Ovary (tissue), 9 donors: ENCODE data around the gene REP15. TPM values are rescaled to one million over a fixed set of nuclear protein-coding genes. Genes with fewer than 3 reads are reported as not detected.
"Not testable (repeated sequence)": the region's sequence is repeated elsewhere in the genome, so short reads cannot be mapped to it uniquely, and the experiment has no call there.

Source experiments
- DNase-seq, 5 donors: peaks; one replicate each; pipeline ENCODE4 v3.0.0-alpha.2; 2019 to 2020
- H3K27ac ChIP-seq, 2 donors: fragments of 200-600 bp; one replicate each; pipeline versions ENCODE4 v1.5.1 to v1.8.0; 2019 to 2022
- H3K27me3 ChIP-seq: fragments of 200-600 bp; one replicate; pipeline ENCODE4 v1.8.0; 2022
- H3K36me3 ChIP-seq: fragments of 200-600 bp; sonication (generic); one replicate; pipeline ENCODE4 v1.5.1; 2019
- H3K4me1 ChIP-seq: one replicate; pipeline ENCODE4 v1.8.1; 2013; ENCODE audit warnings: mild to moderate bottlenecking, moderate library complexity; ENCODE audit not compliant: insufficient read depth
- H3K4me3 ChIP-seq: fragments of 200-600 bp; sonication (generic); one replicate; pipeline ENCODE4 v1.5.1; 2017
- H3K9me3 ChIP-seq, 2 donors: fragments of 200-600 bp in 1 of 2; sonication (generic) in 1 of 2; one replicate each; pipeline versions ENCODE4 v1.5.1 to v1.8.1; 2013 to 2019; ENCODE audit warnings: mild to moderate bottlenecking in 1 of 2, moderate library complexity in 1 of 2
- CTCF ChIP-seq, 3 donors: fragments of 450-650 bp in 2 of 3; fragments of 200-600 bp in 1 of 3; IDR thresholded peaks; one replicate each; pipeline versions ENCODE4 v1.5.1 to v1.8.0; 2016 to 2022; ENCODE audit warnings: antibody characterized with exemption in 3 of 3, mild to moderate bottlenecking in 1 of 3
- EP300 ChIP-seq: sonication (generic); formaldehyde crosslinking; IDR thresholded peaks from one replicate; pipeline ENCODE4 v1.6.1; 2017; ENCODE audit warnings: antibody characterized with exemption
- POLR2A ChIP-seq: fragments of 450-650 bp; IDR thresholded peaks from one replicate; pipeline ENCODE4 v1.6.1; 2017; ENCODE audit warnings: antibody characterized with exemption, mild to moderate bottlenecking, moderate library complexity
- WGBS, 3 donors: extraction: QIAGEN DNeasy Blood & Tissue Kit in 1 of 3; methylation state at CpG; one replicate each; pipeline versions ENCODE4 v1.1.5 to v1.1.7; 2013 to 2017; 5-methylcytosine and 5-hydroxymethylcytosine counted together
- intact Hi-C, 4 donors: fragments of 100-400 bp; cut with DNase I; formaldehyde crosslinking; loops; one replicate each; pipeline versions ENCODE4 v1.11.0 to v1.15.1; 2022 to 2023
- polyA plus RNA-seq, 2 donors: library from polyadenylated mRNA; stranded (reverse); fragments of 200-250 nt in 1 of 2; fragments of 350-450 nt in 1 of 2; fragmentation: Illumina TruSeq in 1 of 2; extraction: RNeasy Lipid Tissue Mini Kit (QIAGEN cat#74804) in 1 of 2; gene quantifications; one replicate each; pipeline ENCODE4 v1.2.3, GENCODE V29; 2013 to 2014
- total RNA-seq, 7 donors: library from RNA; depleted of rRNA in 2 of 7; stranded (reverse); fragments of >200 nt in 2 of 7; fragmentation: NEBNext Ultra II Directional in 3 of 7; extraction: Animal tissue kit (Norgen Biotek cat#: 25700) in 3 of 7; gene quantifications; one replicate each; pipeline versions ENCODE4 v1.1.0 to v1.2.4, GENCODE V29; 2016 to 2023
- donor health status: DM: no; HTN: no; CAD: no; lungs with moderate emphysema.
- donor health status: DM: no; HTN: no; CAD: no.
- donor health status: Bipolar disorder and iron deficiency.
- donor health status: DM: yes; HTN: yes; CAD: no.
- donor health status: DM: no; HTN: no; CAD: no.
- donor health status: DM: yes; HTN: yes; CAD: no.

REP15 gene
- total and polyA plus RNA-seq, 9 donors = 0.57 to 3.5 (median 2.2) TPM

DNA sequence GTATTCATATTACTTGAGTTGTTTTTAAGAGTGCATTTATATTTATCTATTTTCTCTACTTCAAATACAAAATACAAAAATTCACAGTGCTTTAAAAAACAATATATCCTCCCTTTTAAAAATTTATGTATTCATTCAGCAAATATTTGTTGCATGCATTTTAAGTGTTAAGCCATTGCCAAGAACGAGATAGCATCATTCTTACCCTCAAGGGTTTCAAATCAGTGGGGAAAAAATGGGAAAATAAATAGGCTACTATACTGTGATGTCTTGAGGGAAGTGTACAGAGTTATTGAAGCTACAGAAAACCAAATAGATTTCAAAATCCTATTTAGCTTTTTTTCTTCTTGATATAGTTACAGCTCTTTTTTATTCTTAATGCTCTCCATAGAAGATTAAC, 37.5 kb downstream of the REP15 start:
- WGBS, 3 donors = 82 to 92% (median 91%) methylated on average over 1 of the region's 1 CpG
- intact Hi-C loops = loop anchor here in 1 of 4 donors (5.0 kb wide), 1 partner anchor 209 kb away; no protein-coding TSS in a partner anchor
- TF ChIP-seq EP300 = no peak

GRCh38 chr12:27734321-27734720, 38.1 kb downstream of the REP15 start:
- 87 to 88% (median 88%) methylated on average over 9 of the region's 9 CpGs for WGBS, 3 donors
- not testable (repeated sequence) for DNase-seq, H3K27me3 ChIP-seq, H3K9me3 ChIP-seq, H3K4me1 ChIP-seq, H3K27ac ChIP-seq, H3K4me3 ChIP-seq, H3K36me3 ChIP-seq
- intact Hi-C loops = loop anchor here in 1 of 4 donors (5.0 kb wide), 1 partner anchor 208 kb away; no protein-coding TSS in a partner anchor

More for the DNA sequence above, 37.5 kb downstream of the REP15 start:
- no peaks in the 10 kb centered on the region for H3K9me3 ChIP-seq
- no peak overlapping the region for H3K27ac ChIP-seq
- DNase-seq = no peak
- H3K36me3 ChIP-seq = no peaks in the 10 kb centered on the region
- no peaks in the 10 kb centered on the region for H3K27me3 ChIP-seq
- H3K4me3 ChIP-seq = no peak overlapping the region
- H3K4me1 ChIP-seq = no peaks in the 10 kb centered on the region

DNA sequence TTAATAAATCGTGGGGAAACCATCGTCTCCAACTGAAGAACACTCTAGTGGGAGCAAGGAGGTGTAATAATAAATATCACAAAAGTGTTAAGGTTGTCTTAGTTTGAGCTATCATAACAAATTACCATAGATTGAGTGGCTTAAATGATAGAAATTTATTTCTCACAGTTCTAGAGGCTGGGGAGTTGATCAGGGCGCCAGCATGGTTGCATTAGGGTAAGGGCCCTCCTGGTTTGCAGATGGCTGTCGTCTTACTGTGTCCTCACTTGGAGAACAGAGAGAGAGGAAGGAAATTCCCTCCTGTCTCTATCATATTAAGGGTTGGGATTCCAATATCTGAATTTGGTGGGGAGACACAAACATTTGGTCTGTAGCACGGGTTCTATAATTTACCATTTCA, 47.4 kb downstream of the REP15 start:
- Histone ChIP-seq H3K4me1 (no peaks in the 10 kb centered on the region), H3K27me3 (no peaks in the 10 kb centered on the region), H3K4me3 (no peak overlapping the region), H3K36me3 (no peaks in the 10 kb centered on the region), H3K9me3 (no peaks in the 10 kb centered on the region), H3K27ac (no peak overlapping the region)
- intact Hi-C loops = loop anchor here in 1 of 4 donors (10.0 kb wide), 1 partner anchor 71 kb away; no protein-coding TSS in a partner anchor
- no peak for TF ChIP-seq EP300
- no peak for TF ChIP-seq POLR2A
- TF ChIP-seq CTCF (IDR thresholded peaks at IDR 0.05) = no peak
- 95 to 98% (median 97%) methylated on average over 5 of the region's 5 CpGs for WGBS, 3 donors
- DNase-seq = no peak

DNA sequence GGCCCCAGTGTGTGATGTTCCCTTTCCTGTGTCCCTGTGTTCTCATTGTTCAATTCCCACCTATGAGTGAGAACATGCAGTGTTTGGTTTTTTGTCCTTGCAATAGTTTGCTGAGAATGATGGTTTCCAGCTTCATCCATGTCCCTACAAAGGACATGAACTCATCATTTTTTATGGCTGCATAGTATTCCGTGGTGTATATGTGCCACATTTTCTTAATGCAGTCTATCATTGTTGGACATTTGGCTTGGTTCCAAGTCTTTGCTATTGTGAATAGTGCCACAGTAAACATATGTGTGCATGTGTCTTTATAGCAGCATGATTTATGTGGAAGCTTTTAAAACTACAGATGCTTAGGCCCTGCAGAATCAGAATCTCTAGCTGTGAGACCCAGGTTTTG, 49.5 kb downstream of the REP15 start:
- not testable (repeated sequence) for H3K36me3 ChIP-seq, H3K9me3 ChIP-seq, DNase-seq, H3K27ac ChIP-seq, H3K4me1 ChIP-seq, H3K27me3 ChIP-seq, H3K4me3 ChIP-seq
- 87 to 95% (median 95%) methylated on average over 1 of the region's 1 CpG for WGBS, 3 donors
- intact Hi-C loops = loop anchor here in 1 of 4 donors (10.0 kb wide), 1 partner anchor 69 kb away; no protein-coding TSS in a partner anchor

Other genes with a start within 250 kb of the REP15 start
- gene SMCO2, start 249.7 kb upstream of the REP15 start, total RNA-seq = not detected
- gene SMCO2, start 249.7 kb upstream of the REP15 start, polyA plus RNA-seq = not detected
- gene PPFIBP1, start 172.2 kb upstream of the REP15 start, total RNA-seq = 100 to 1,000 TPM; 105 to 216 (median 162) TPM
- 10 to 100 TPM; 61.3 to 93.9 TPM for gene PPFIBP1, start 172.2 kb upstream of the REP15 start, polyA plus RNA-seq
- gene MRPS35, start 14.4 kb downstream of the REP15 start, total RNA-seq = 10 to 100 TPM; 27.9 to 44.4 (median 35.5) TPM
- gene MRPS35, start 14.4 kb downstream of the REP15 start, polyA plus RNA-seq = 10 to 100 TPM; 23.3 to 43.4 TPM
- 10 to 100 TPM; 10.1 to 28.4 (median 18.9) TPM for gene KLHL42, start 83.8 kb downstream of the REP15 start, total RNA-seq
- gene KLHL42, start 83.8 kb downstream of the REP15 start, polyA plus RNA-seq = 10 to 100 TPM in 1 of 2 donors, 1 to 10 TPM in 1; 7.0 to 16.4 TPM
- gene MANSC4, start 83.8 kb downstream of the REP15 start, total RNA-seq = under 1 TPM in 3 of 7 donors, not detected in 4; 0.20 to 0.36 (median 0.32) TPM
- under 1 TPM; 0.10 to 0.25 TPM for gene MANSC4, start 83.8 kb downstream of the REP15 start, polyA plus RNA-seq